Mesenchymal stem cell (in vitro differentiated cells and primary cell): Measurements from ENCODE around the gene USP6NL.

Experiments used
- DNase-seq: peaks from one replicate; pipeline ENCODE4 v3.0.0-alpha.2; 2013
- H2AFZ ChIP-seq: one replicate; pipeline ENCODE4 v1.6.1; 2013; ENCODE audit warnings: low read depth, mild to moderate bottlenecking, control low read depth, inconsistent platforms, low read length, moderate library complexity
- H2AK5ac ChIP-seq: 2 replicates; pipeline ENCODE4 v1.6.1; 2013; ENCODE audit warnings: low read length, moderate library complexity, mild to moderate bottlenecking, inconsistent platforms; ENCODE audit not compliant: severe bottlenecking
- H2BK120ac ChIP-seq: one replicate; pipeline ENCODE4 v1.6.1; 2013; ENCODE audit warnings: low read depth, mild to moderate bottlenecking, inconsistent platforms, low read length, moderate library complexity
- H2BK12ac ChIP-seq, 2 experiments: one replicate each; pipeline ENCODE4 v1.6.1; 2013; ENCODE audit warnings: inconsistent platforms in 2 of 2, low read length in 2 of 2, mild to moderate bottlenecking in 2 of 2, moderate library complexity in 2 of 2, control low read depth in 1 of 2
- H2BK15ac ChIP-seq: one replicate; pipeline ENCODE4 v1.6.1; 2013; ENCODE audit warnings: mild to moderate bottlenecking, low read depth, inconsistent platforms; ENCODE audit not compliant: poor library complexity, severe bottlenecking
- H2BK5ac ChIP-seq: 2 replicates; pipeline ENCODE4 v1.6.1; 2013; ENCODE audit warnings: low read depth, mild to moderate bottlenecking, low read length, control low read depth, inconsistent platforms; ENCODE audit not compliant: poor library complexity, severe bottlenecking
- H3K14ac ChIP-seq, 2 experiments: one replicate each; pipeline ENCODE4 v1.6.1; 2013; ENCODE audit warnings: inconsistent platforms in 2 of 2, low read length in 2 of 2, control low read depth in 1 of 2, mild to moderate bottlenecking in 1 of 2, moderate library complexity in 1 of 2
- H3K18ac ChIP-seq, 2 experiments: one replicate each; pipeline ENCODE4 v1.6.1; 2013; ENCODE audit warnings: inconsistent platforms in 2 of 2, low read length in 2 of 2, control low read depth in 1 of 2, low read depth in 1 of 2, mild to moderate bottlenecking in 1 of 2
- H3K23ac ChIP-seq, 2 experiments: one replicate each; pipeline ENCODE4 v1.6.1; 2013; ENCODE audit warnings: inconsistent platforms in 2 of 2, low read length in 2 of 2, mild to moderate bottlenecking in 2 of 2, moderate library complexity in 2 of 2, control low read depth in 1 of 2
- H3K27ac ChIP-seq: 2 replicates; pipeline ENCODE4 v1.5.1; 2013; ENCODE audit warnings: mild to moderate bottlenecking, moderate library complexity, low read length, control low read depth, inconsistent platforms; ENCODE audit not compliant: poor library complexity, severe bottlenecking
- H3K27me3 ChIP-seq, 2 experiments: 2 replicates each; pipeline versions ENCODE4 v1.6.1 to v1.7.0; 2013; ENCODE audit warnings: low read length in 2 of 2, mild to moderate bottlenecking in 2 of 2, moderate library complexity in 2 of 2, control low read depth in 1 of 2, inconsistent platforms in 1 of 2; ENCODE audit not compliant: control insufficient read depth in 1 of 2, insufficient read depth in 1 of 2
- H3K36me3 ChIP-seq, 2 experiments: 2 replicates each; pipeline versions ENCODE4 v1.6.1 to v1.7.0; 2013; ENCODE audit warnings: low read length in 2 of 2, control low read depth in 1 of 2, inconsistent platforms in 1 of 2, low read depth in 1 of 2, mild to moderate bottlenecking in 1 of 2; ENCODE audit not compliant: insufficient read depth in 2 of 2, control insufficient read depth in 1 of 2
- H3K4ac ChIP-seq, 2 experiments: one replicate each; pipeline ENCODE4 v1.6.1; 2013; ENCODE audit warnings: inconsistent platforms in 2 of 2, low read length in 2 of 2, mild to moderate bottlenecking in 2 of 2, moderate library complexity in 2 of 2, control low read depth in 1 of 2, low read depth in 1 of 2
- H3K4me1 ChIP-seq: 2 replicates; pipeline ENCODE4 v1.6.1; 2013; ENCODE audit warnings: low read depth, low read length, control low read depth; ENCODE audit not compliant: control insufficient read depth, insufficient read depth
- H3K4me2 ChIP-seq: 2 replicates; pipeline ENCODE4 v1.6.1; 2013; ENCODE audit warnings: low read length, mild to moderate bottlenecking, inconsistent platforms; ENCODE audit not compliant: poor library complexity, severe bottlenecking
- H3K4me3 ChIP-seq, 2 experiments: 2 replicates each; pipeline versions ENCODE4 v1.5.1 to v1.7.0; 2013; ENCODE audit warnings: low read length in 2 of 2, mild to moderate bottlenecking in 2 of 2, control low read depth in 1 of 2, low read depth in 1 of 2; ENCODE audit not compliant: insufficient read depth in 1 of 2
- H3K79me1 ChIP-seq: replicated peaks from 2 replicates; pipeline ENCODE4 v1.6.1; 2013; ENCODE audit warnings: mild to moderate bottlenecking, control low read depth, low read length, inconsistent platforms; ENCODE audit not compliant: poor library complexity, severe bottlenecking
- H3K9ac ChIP-seq: 2 replicates; pipeline ENCODE4 v1.7.0; 2013; ENCODE audit warnings: mild to moderate bottlenecking, low read length, moderate library complexity
- H3K9me3 ChIP-seq: 2 replicates; pipeline ENCODE4 v1.7.0; 2013; ENCODE audit warnings: mild to moderate bottlenecking, low read length; ENCODE audit not compliant: control insufficient read depth
- H4K8ac ChIP-seq: one replicate; pipeline ENCODE4 v1.6.1; 2013; ENCODE audit warnings: inconsistent platforms, mild to moderate bottlenecking, low read length, moderate library complexity
- H4K91ac ChIP-seq: one replicate; pipeline ENCODE4 v1.6.1; 2013; ENCODE audit warnings: mild to moderate bottlenecking, low read length, inconsistent platforms
- whole genome bisulfite sequencing: methylation state at CpG from one replicate; pipeline ENCODE4 v1.1.7; 2013; ENCODE audit warnings: mixed read lengths; 5-methylcytosine and 5-hydroxymethylcytosine counted together

Gene USP6NL

GRCh38 chr10:11610166-11610825 lies 1.2 kb downstream of the USP6NL start:
- WGBS, result 0% methylated on average over 6 of the region's 9 CpGs

GRCh38 chr10:11609492-11610093 lies 1.9 kb downstream of the USP6NL start:
- Histone ChIP-seq H3K9me3 (no peaks in the 10 kb centered on the region), H3K23ac (no peak overlapping the region), H3K4me2 (peak overlapping the region; percentile 37), H3K14ac (no peak overlapping the region), H3K36me3 (no peaks in the 10 kb centered on the region), H2AK5ac (no peak overlapping the region), H2BK15ac (no peak overlapping the region), H2BK5ac (no peak overlapping the region), H3K27ac (no peak overlapping the region), H2AFZ (no peak overlapping the region), H2BK12ac (no peak overlapping the region), H3K4ac (no peak overlapping the region), H2BK120ac (no peak overlapping the region), H3K18ac (peak overlapping the region in 1 of 2 experiments; percentile 28), H3K27me3 (no peaks in the 10 kb centered on the region), H4K8ac (no peak overlapping the region), H3K79me1 (peaks cover 10% of the 10 kb centered on the region), H4K91ac (no peak overlapping the region), H3K4me1 (peaks cover 11% of the 10 kb centered on the region), H3K4me3 (peak overlapping the region in 1 of 2 experiments; percentile 93), H3K9ac (peak overlapping the region; percentile 87)
- DNase-seq, result peak; percentile 13
- 90% methylated on average over 3 of the region's 3 CpGs for whole genome bisulfite sequencing

More at GRCh38 chr10:11610166-11610825, 1.2 kb downstream of the USP6NL start:
- H2BK15ac ChIP-seq, result no peak overlapping the region
- H3K4ac ChIP-seq, result peak overlapping the region in 1 of 2 experiments; percentile 82
- H3K4me1 ChIP-seq, result peaks cover 11% of the 10 kb centered on the region
- peak overlapping the region in 1 of 2 experiments; percentile 92 for H3K18ac ChIP-seq
- no peak overlapping the region for H4K91ac ChIP-seq
- H2AFZ ChIP-seq, result peak overlapping the region; percentile 75
- H3K27me3 ChIP-seq, result no peaks in the 10 kb centered on the region
- H2BK12ac ChIP-seq, result no peak overlapping the region
- H3K9me3 ChIP-seq, result no peaks in the 10 kb centered on the region
- peaks cover 9% of the 10 kb centered on the region for H3K79me1 ChIP-seq
- H3K23ac ChIP-seq, result peak overlapping the region in 1 of 2 experiments; percentile 77
- H3K4me3 ChIP-seq, result peak overlapping the region; percentile 93 to 94
- no peak overlapping the region for H3K27ac ChIP-seq
- H3K4me2 ChIP-seq, result peak overlapping the region; percentile 85
- no peaks in the 10 kb centered on the region for H3K36me3 ChIP-seq
- no peak overlapping the region for H4K8ac ChIP-seq
- H3K14ac ChIP-seq, result peak overlapping the region in 1 of 2 experiments; percentile 55
- peak; percentile 18 for DNase-seq
- no peak overlapping the region for H2BK5ac ChIP-seq
- H2AK5ac ChIP-seq, result no peak overlapping the region
- H2BK120ac ChIP-seq, result no peak overlapping the region
- peak overlapping the region; percentile 87 for H3K9ac ChIP-seq

- Histone ChIP-seq H2BK5ac (no peak overlapping the region), H3K4me1 (peaks cover 11% of the 10 kb centered on the region), H4K8ac (no peak overlapping the region), H2BK120ac (no peak overlapping the region), H3K18ac (no peak overlapping the region), H3K79me1 (peaks cover 10% of the 10 kb centered on the region), H3K9me3 (no peaks in the 10 kb centered on the region), H2AK5ac (no peak overlapping the region), H4K91ac (no peak overlapping the region), H3K27me3 (no peaks in the 10 kb centered on the region), H3K36me3 (no peaks in the 10 kb centered on the region), H3K4ac (no peak overlapping the region), H3K9ac (no peak overlapping the region), H2BK12ac (no peak overlapping the region), H3K4me3 (no peak overlapping the region), H3K23ac (no peak overlapping the region), H3K4me2 (no peak overlapping the region), H2BK15ac (no peak overlapping the region), H2AFZ (no peak overlapping the region), H3K14ac (no peak overlapping the region), H3K27ac (no peak overlapping the region)
- 70% methylated on average over 7 of the region's 7 CpGs for WGBS
- DNase-seq, result no peak
These were observed 2.4 kb downstream of the USP6NL start for GRCh38 chr10:11609052-11609451.

- H4K8ac ChIP-seq, result no peak overlapping the region
- H3K18ac ChIP-seq, result no peak overlapping the region
- no peak overlapping the region for H2AFZ ChIP-seq
- H3K79me1 ChIP-seq, result peaks cover 10% of the 10 kb centered on the region
- WGBS, result 92% methylated on average over 9 of the region's 10 CpGs
- DNase-seq, result no peak
- no peaks in the 10 kb centered on the region for H3K27me3 ChIP-seq
- no peak overlapping the region for H3K4me3 ChIP-seq
- peaks cover 11% of the 10 kb centered on the region for H3K4me1 ChIP-seq
- H2BK120ac ChIP-seq, result no peak overlapping the region
- H3K9ac ChIP-seq, result no peak overlapping the region
- H3K9me3 ChIP-seq, result no peaks in the 10 kb centered on the region
- no peak overlapping the region for H4K91ac ChIP-seq
- H2BK12ac ChIP-seq, result no peak overlapping the region
- H3K27ac ChIP-seq, result no peak overlapping the region
- no peaks in the 10 kb centered on the region for H3K36me3 ChIP-seq
- H3K4me2 ChIP-seq, result no peak overlapping the region
- H2BK5ac ChIP-seq, result no peak overlapping the region
- no peak overlapping the region for H3K14ac ChIP-seq
- H3K23ac ChIP-seq, result no peak overlapping the region
- no peak overlapping the region for H2AK5ac ChIP-seq
- H3K4ac ChIP-seq, result no peak overlapping the region
- no peak overlapping the region for H2BK15ac ChIP-seq
These were observed 3.1 kb downstream of the USP6NL start for GRCh38 chr10:11608159-11609013.
